IPS DF 6.9 (cell line): Measurements from ENCODE around the gene MYH9.

Source experiments
- DNase-seq: peaks from one replicate; pipeline ENCODE4 v3.0.0-alpha.2; 2013; ENCODE audit warnings: low read depth, low spot score
- H3K27ac ChIP-seq: one replicate; pipeline ENCODE4 v1.5.1; 2013; ENCODE audit warnings: low read length, control low read depth
- H3K27me3 ChIP-seq: 2 replicates; pipeline ENCODE4 v1.6.1; 2013; ENCODE audit warnings: mild to moderate bottlenecking, low read length; ENCODE audit not compliant: control insufficient read depth, insufficient read depth
- H3K36me3 ChIP-seq: 2 replicates; pipeline ENCODE4 v1.6.1; 2013; ENCODE audit warnings: low read length; ENCODE audit not compliant: control insufficient read depth, insufficient read depth
- H3K4me1 ChIP-seq: 2 replicates; pipeline ENCODE4 v1.6.1; 2013; ENCODE audit warnings: low read length; ENCODE audit not compliant: control insufficient read depth, insufficient read depth
- H3K4me3 ChIP-seq: 2 replicates; pipeline ENCODE4 v1.5.1; 2013; ENCODE audit warnings: mild to moderate bottlenecking, low read length
- H3K9me3 ChIP-seq: 2 replicates; pipeline ENCODE4 v1.6.1; 2013; ENCODE audit warnings: low read length, inconsistent platforms; ENCODE audit not compliant: control insufficient read depth, insufficient read depth
- WGBS: extraction: QIAGEN DNeasy Blood & Tissue Kit; methylation state at CpG from one replicate; pipeline ENCODE4 v1.1.7; 2013; ENCODE audit warnings: mixed read lengths, missing lambda C conversion rate; ENCODE audit not compliant: insufficient read length, insufficient coverage; 5-methylcytosine and 5-hydroxymethylcytosine counted together

Gene MYH9

GRCh38 chr22:36239401-36240171 lies 148.2 kb downstream of the MYH9 start, which contains the start of gene APOL2:
Gene APOL2 (minus strand): TSS chr22:36239527. CDS start chr22:36233162, 6,365 bp downstream.
- peak; percentile 70 for DNase-seq
- no peaks in the 10 kb centered on the region for H3K27me3 ChIP-seq
- H3K4me1 ChIP-seq: no peaks in the 10 kb centered on the region; the same call in 1 of the 2 replicates
- H3K4me3 ChIP-seq: peak within 1 kb of the TSS; percentile 30; the same call in 1 of the 2 replicates
- H3K27ac ChIP-seq: no peak within 1 kb of the TSS
- no CpG with 5 or more reads among the region's 13 CpGs for WGBS
- H3K9me3 ChIP-seq: no peaks in the 10 kb centered on the region
- H3K36me3 ChIP-seq: no peaks in the 10 kb centered on the region

- no CpG with 5 or more reads among the region's 4 CpGs for WGBS
- Histone ChIP-seq H3K36me3 (no peaks in the 10 kb centered on the region), H3K9me3 (no peaks in the 10 kb centered on the region), H3K27ac (no peak overlapping the region), H3K4me1 (no peaks in the 10 kb centered on the region; the same call in 1 of the 2 replicates), H3K27me3 (no peaks in the 10 kb centered on the region), H3K4me3 (peak overlapping the region; percentile 30; the same call in 1 of the 2 replicates)
- DNase-seq: no peak
Measured at GRCh38 chr22:36239150-36239400, 148.7 kb downstream of the MYH9 start.

GRCh38 chr22:36238373-36239149 lies 149.2 kb downstream of the MYH9 start:
- Histone ChIP-seq H3K27ac (no peak overlapping the region), H3K36me3 (no peaks in the 10 kb centered on the region), H3K4me1 (no peaks in the 10 kb centered on the region; the same call in 1 of the 2 replicates), H3K27me3 (no peaks in the 10 kb centered on the region), H3K4me3 (no peak overlapping the region; the same call in 1 of the 2 replicates), H3K9me3 (no peaks in the 10 kb centered on the region)
- WGBS: no CpG with 5 or more reads among the region's 5 CpGs
- no peak for DNase-seq

- no peaks in the 10 kb centered on the region for H3K9me3 ChIP-seq
- H3K27me3 ChIP-seq: no peaks in the 10 kb centered on the region
- H3K4me1 ChIP-seq: no peaks in the 10 kb centered on the region; the same call in 1 of the 2 replicates
- no peak for DNase-seq
- no peak overlapping the region for H3K27ac ChIP-seq
- H3K36me3 ChIP-seq: 0 out of 2 replicates have a peak, but pooled peaks cover 4% of the 10 kb centered on the region
- WGBS: no CpG with 5 or more reads among the region's 12 CpGs
- no peak overlapping the region for H3K4me3 ChIP-seq
Measured at GRCh38 chr22:36237462-36238372, 150.1 kb downstream of the MYH9 start.

- Histone ChIP-seq H3K27ac (no peak overlapping the region), H3K27me3 (no peaks in the 10 kb centered on the region), H3K4me1 (no peaks in the 10 kb centered on the region; the same call in 1 of the 2 replicates), H3K36me3 (0 out of 2 replicates have a peak, but pooled peaks cover 5% of the 10 kb centered on the region), H3K9me3 (no peaks in the 10 kb centered on the region), H3K4me3 (no peak overlapping the region)
- no peak for DNase-seq
- WGBS: no CpG with 5 or more reads among the region's 14 CpGs
Measured at GRCh38 chr22:36236388-36237319, 151.1 kb downstream of the MYH9 start.

GRCh38 chr22:36235585-36235984 lies 152.2 kb downstream of the MYH9 start:
- Histone ChIP-seq H3K9me3 (no peaks in the 10 kb centered on the region), H3K4me3 (no peak overlapping the region), H3K27ac (no peak overlapping the region), H3K4me1 (no peaks in the 10 kb centered on the region; the same call in 1 of the 2 replicates), H3K36me3 (0 out of 2 replicates have a peak, but pooled peaks cover 5% of the 10 kb centered on the region), H3K27me3 (no peaks in the 10 kb centered on the region)
- WGBS: no CpG with 5 or more reads among the region's 3 CpGs
- no peak for DNase-seq

- WGBS: no CpG with 5 or more reads among the region's 2 CpGs
- H3K4me3 ChIP-seq: no peak overlapping the region
- no peak for DNase-seq
Measured at GRCh38 chr22:36234919-36235318, 152.8 kb downstream of the MYH9 start.

GRCh38 chr22:36234213-36234612 lies 153.6 kb downstream of the MYH9 start:
- H3K27ac ChIP-seq: no peak overlapping the region
- no peaks in the 10 kb centered on the region; the same call in 1 of the 2 replicates for H3K4me1 ChIP-seq
- WGBS: no CpG with 5 or more reads among the region's 2 CpGs
- H3K36me3 ChIP-seq: 0 out of 2 replicates have a peak, but pooled peaks cover 5% of the 10 kb centered on the region
- no peak overlapping the region for H3K4me3 ChIP-seq
- H3K27me3 ChIP-seq: no peaks in the 10 kb centered on the region
- no peak for DNase-seq
- no peaks in the 10 kb centered on the region for H3K9me3 ChIP-seq

More at GRCh38 chr22:36234919-36235318, 152.8 kb downstream of the MYH9 start:
- no peaks in the 10 kb centered on the region for H3K27me3 ChIP-seq
- H3K36me3 ChIP-seq: 0 out of 2 replicates have a peak, but pooled peaks cover 5% of the 10 kb centered on the region
- no peak overlapping the region for H3K27ac ChIP-seq
- no peaks in the 10 kb centered on the region; the same call in 1 of the 2 replicates for H3K4me1 ChIP-seq
- H3K9me3 ChIP-seq: no peaks in the 10 kb centered on the region

GRCh38 chr22:36233796-36234195 lies 154.0 kb downstream of the MYH9 start:
- H3K9me3 ChIP-seq: no peaks in the 10 kb centered on the region
- H3K4me3 ChIP-seq: no peak overlapping the region
- H3K27me3 ChIP-seq: no peaks in the 10 kb centered on the region
- H3K36me3 ChIP-seq: 0 out of 2 replicates have a peak, but pooled peaks cover 5% of the 10 kb centered on the region
- WGBS: no CpG with 5 or more reads among the region's 7 CpGs
- DNase-seq: no peak
- no peaks in the 10 kb centered on the region; the same call in 1 of the 2 replicates for H3K4me1 ChIP-seq
- no peak overlapping the region for H3K27ac ChIP-seq
